Activated CD4-positive, CD25-positive, alpha-beta regulatory T cell treated with anti-CD3 and anti-CD28 coated beads, Interleukin-2, amount 50 U/mL, for 72 hours (primary cell): Measurements from ENCODE around the gene MYH14.

Experiments used
- DNase-seq: peaks from one replicate; pipeline ENCODE4 v3.0.0; 2021

Gene MYH14

DNA sequence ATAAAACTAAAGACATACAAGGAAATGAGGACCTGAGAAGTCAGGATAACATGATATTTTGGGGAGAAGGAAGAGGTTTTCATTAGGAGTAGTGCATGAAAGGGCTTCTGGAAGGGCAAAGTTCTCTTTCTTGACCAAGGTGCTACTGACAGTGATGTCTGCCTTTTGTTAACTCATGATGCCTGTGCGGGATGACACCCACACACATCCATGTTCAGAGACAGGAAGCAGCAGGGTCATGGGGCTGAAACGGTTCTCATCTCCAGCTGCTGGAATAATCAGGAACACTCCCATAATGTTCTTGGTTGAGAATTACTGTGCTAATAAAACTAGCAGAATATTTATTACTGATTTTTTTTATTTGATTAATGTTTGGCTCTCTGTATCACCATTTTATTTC, 96.6 kb downstream of the MYH14 start:
- no peak for DNase-seq

DNA sequence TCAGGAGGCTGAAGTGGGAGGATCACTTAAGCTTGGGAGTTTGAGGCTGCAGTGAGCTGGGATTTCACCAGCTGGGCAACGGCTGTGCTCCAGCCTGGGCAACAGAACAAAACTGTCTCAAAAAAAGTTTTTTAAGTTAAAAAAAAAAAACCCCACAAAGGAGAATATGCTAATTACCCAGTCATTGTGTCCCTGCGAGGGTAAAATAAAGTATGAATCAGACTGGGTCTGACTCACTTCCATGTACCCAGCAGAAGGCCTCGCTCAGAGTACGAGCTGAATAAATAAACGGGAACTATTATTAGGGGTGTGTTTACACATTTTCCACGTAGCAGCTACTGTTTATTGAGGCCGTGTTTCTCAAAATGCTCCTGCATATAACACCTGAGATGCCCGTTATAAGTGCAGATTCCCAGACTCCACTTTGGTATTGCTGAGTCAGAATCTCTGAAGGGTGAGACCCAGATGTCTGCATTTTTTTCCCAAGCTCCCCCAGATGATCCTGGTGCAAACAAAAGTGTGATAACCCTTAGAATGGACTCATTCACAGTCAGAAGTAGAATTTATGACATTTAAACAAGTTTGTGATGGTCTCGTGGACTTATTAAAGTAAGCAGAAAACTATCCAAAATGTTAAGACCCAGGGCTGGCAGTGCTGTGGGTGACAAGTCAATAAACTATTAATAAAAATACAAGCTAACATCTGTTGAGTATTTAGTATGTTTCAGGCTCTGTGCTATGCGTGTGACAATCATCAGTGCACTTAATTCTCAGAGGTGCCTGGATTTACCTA, 97.6 kb downstream of the MYH14 start:
- no peak for DNase-seq

- no peak for DNase-seq
Measured at GRCh38 chr19:50301607-50301971, 98.2 kb downstream of the MYH14 start.

DNA sequence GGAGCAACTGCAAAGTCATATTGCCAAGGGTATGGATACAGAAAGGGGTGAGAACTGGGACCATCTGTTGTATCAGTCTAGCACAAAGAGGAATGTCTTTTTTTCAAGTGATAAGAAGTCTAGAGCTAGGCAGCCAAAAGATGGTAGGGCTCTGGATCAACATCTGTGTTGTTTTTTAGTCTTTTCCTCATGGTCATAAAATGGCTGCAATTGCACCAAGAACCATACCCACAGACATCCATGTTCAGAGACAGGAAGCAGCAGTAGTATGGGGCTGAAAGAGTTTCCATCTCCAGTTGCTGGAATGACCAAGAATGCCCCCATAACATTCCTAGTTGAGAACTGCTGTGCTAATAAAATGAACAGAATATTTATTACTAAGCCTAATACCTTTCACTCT, 100.1 kb downstream of the MYH14 start:
- no peak for DNase-seq

DNA sequence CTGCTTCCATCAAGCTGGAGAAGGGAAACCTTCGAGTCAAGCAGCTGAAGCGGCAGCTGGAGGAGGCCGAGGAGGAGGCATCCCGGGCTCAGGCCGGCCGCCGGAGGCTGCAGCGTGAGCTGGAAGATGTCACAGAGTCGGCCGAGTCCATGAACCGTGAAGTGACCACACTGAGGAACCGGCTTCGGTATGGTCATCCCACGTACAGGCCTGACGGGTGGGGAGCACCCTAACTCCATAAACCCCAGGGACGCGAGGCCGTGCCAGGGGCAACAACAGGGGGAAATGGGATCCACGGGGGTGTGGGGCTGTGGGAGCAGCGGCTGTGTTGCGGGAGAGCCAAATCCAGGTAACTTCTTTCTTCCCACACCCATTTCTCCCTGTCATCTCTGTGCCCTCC, 105.6 kb downstream of the MYH14 start:
- DNase-seq = no peak

DNA sequence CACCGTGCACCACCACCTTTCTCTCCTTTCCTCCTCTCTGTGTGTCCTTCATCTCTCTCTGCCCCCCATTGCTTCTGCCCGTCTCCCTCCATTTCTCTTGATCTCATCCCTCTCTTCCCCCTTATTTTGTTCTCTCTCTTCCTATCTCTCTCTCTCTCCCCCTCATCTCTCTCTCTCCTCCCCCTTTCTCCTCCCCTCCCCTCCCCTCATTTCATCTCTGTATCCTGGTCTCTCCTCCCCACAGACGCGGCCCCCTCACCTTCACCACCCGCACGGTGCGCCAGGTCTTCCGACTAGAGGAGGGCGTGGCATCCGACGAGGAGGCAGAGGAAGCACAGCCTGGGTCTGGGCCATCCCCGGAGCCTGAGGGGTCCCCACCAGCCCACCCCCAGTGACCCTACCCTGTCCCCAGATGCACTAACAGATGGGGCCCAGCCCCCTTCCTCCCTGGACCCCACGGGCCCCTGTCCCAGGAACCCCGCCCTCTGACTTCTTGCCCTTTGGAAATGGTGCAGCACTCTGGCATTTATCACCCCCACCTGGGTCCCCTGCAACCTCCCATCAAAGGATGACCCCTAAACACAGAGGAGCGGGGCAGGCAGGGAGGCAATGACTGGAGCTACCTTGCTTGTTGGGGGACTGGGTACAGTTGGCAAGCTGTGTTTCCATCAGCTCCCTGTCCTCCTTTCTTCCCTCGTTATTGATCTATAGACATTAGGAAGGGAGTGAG, 106.1 kb downstream of the MYH14 start:
- no peak for DNase-seq

- no peak for DNase-seq
Measured at GRCh38 chr19:50310759-50311465, 107.5 kb downstream of the MYH14 start.

- no peak for DNase-seq
Measured at GRCh38 chr19:50311723-50312635, 108.6 kb downstream of the MYH14 start.

DNA sequence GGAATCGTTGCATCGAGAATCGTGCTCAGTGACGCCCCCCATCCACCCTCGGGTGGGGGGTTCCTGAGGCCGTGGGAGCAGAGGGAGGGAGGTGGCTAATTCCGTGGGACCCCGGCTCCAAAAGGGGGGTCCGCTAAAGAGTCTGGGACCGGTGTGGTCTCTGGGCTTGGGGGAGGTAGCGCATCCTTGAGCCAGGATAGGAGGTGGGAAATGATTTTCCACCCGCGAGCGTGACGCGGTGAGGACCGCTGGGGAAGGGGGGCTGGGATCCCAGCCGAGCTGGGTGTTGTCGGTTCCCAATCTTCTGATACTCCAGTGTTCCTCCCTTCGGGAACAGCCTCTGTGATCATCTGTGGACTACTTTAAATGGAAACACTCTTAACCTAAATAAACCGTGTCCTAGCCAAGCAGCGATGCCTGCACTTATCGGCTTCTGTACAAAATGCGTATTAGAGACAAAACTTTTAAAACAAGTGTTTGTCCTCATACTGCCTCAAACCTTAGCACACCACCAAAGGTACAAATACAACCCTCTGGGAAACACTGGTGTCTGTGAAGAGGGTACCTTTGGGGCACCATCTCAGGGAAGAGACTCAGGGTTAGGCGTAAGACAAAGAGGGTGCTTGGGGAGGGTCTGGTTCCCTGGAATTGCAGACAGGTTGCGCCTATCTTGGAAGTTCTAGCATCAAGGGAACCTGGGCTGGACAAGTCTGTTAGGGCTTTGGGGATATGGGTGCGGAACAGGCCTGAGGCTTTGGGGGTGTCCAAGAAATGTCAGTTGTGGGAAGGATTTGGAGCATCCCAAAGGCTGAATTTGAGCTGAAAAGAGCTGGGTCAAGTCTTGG, 109.8 kb downstream of the MYH14 start:
- DNase-seq = no peak

DNA sequence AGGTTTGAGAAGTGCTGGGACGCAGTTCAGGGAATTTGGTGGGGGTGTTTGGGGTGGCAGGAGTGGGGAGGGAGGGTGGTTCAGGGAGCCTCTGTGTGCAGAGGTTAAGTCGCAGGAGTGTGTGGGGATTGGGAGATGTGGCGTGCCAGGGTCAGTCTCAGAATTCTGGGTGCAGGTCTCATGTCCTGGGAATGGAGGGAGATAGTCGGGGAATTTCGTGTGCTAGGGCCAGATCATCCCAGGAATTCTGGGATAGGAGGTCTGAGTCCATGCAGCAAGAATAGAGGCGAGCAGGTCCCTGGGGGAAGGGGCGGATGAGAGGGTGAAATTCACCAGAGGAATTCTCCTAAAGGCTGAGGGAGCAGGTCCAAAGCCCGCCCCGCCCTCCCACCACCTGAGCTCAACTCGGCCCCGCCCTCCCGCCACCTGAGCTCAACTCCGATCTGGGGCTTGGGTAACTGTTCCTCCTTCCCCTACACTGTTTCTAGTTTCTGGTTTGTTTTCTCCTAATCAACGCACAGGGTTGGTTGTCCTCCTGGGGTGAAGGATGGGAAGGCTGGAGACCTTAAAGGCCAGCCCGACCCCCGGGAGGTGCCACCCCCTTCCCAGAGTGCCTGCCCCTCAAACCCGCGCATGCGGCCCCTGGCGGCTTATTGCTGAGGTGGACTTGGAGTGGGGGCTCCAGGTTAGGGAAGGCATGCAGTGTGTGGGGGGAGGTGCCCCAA, 110.6 kb downstream of the MYH14 start:
- DNase-seq = no peak

DNA sequence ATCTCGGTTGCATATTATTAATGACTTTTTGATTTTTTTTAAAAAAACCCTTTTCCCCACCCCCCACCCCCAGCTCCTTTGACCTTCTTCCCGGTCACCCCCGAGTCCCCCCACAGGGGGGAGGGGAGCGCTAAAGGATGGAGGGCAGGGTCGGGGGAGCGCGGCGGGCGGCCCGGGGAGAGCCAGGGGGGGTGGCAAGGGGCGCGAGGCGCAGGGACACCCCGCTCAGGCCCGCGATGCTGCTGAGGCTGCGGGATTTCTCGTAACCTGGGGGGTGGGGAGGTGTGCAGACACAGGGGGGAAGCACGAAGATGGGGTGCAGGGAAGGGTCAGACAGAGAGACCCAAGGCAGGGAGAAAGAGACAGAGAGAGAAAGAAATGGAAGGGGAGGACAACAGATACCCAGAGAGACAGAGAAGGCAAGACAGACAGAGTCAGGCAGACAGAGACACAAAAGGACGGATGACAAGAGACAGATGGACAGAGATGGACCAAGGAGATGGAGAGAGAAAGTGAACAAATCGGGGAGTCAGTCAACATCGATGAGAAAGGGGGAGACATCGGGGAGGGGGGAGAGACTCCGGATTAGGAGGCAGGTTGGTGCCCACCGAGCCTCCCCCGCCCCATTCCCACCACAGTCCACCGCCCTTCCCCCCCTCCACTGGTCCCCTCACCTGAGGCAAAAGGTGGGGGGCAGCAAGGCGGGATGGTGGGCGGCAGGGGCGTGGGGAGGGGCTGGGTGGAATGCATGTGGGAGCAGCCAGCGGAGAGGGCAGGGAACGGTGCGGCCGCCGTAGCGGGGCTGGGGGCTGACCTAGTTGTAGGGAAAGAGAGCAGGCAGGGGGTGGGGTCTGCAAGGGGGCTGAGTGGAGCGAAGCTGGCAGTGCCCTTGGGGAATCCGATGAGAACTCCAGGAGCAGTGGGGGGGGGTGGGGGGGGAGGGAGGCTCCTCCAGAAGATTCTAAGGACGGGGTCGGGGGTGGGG, 111.6 kb downstream of the MYH14 start:
- no peak for DNase-seq

DNA sequence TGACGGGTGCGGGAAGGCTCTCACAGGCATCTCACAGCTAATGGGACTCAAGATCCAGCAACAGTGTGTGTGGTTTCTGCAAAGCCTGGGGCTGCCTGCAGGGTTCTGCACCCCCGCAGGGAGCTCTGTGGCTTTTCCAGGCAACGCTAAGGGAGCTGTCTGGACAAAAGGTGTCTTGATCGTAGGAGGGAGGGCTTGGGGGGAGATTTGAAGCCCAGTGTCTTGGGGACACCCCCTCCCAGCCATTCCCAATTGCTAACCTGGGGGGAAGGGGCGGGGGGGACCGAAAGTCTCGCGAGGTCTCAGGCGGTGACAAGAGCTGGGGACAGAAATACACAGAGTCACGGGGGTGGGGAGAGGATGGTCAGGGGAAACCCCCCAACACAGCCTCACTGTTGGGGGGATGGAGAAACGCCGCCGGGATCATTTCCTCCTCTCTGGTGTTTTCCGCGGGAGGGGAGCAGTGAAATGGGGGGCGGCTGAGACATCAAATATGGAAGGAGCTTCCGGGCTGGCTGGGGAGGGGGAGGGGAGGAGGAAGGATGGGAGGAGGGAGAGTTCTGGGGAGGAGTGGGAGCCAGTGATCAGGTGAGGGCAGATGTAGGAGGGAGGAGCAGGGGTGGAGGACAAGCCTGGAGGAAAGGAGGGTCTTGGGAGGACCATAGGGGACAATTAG, 112.5 kb downstream of the MYH14 start:
- no peak for DNase-seq

- DNase-seq = no peak
Measured at GRCh38 chr19:50317115-50317514, 113.7 kb downstream of the MYH14 start.

- DNase-seq = no peak
Measured at GRCh38 chr19:50318438-50318837, 115.0 kb downstream of the MYH14 start.

DNA sequence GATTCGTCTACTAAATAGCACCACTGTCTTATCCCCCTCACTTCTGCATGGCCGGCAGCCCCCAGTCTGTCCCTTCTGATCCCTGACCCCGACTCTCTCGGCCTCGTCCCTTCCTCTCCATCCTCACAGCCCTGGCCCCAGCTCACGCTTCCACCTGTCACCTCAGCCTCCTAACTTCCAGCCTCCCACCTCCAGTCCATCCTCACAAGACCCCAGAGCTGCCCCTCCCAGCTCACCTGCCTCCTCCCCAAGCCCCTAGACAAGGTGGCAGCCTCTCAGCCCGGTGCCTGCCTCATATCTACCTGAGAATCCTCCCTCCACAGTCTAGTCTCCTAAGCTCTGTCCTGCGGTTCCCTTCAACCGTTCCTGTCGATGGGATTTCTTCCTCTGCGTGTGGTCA, 115.7 kb downstream of the MYH14 start:
- no peak for DNase-seq

- no peak for DNase-seq
Measured at GRCh38 chr19:50320051-50320450, 116.6 kb downstream of the MYH14 start.

GRCh38 chr19:50320596-50320995, 117.2 kb downstream of the MYH14 start:
- DNase-seq = no peak

DNA sequence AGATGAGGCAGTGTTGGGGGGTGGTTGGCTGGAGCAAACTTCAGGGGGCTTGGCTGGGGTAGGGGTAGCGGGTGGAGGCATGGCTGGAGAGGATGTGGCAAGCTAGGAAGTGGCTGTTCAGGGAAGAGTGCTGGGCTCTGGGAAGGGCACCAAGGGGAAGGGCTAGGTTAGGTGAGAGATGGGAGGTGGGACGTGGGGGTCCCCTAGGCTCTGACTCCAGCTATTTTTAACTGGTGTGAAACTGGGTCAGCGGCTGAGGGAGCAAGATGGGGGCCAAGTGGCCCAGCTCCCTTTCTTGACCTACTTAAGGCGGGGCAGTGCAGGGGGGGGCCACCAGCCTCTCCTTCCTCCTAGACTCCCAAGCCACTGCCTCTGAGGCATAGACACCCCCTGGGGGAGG, 118.4 kb downstream of the MYH14 start:
- DNase-seq = no peak

DNA sequence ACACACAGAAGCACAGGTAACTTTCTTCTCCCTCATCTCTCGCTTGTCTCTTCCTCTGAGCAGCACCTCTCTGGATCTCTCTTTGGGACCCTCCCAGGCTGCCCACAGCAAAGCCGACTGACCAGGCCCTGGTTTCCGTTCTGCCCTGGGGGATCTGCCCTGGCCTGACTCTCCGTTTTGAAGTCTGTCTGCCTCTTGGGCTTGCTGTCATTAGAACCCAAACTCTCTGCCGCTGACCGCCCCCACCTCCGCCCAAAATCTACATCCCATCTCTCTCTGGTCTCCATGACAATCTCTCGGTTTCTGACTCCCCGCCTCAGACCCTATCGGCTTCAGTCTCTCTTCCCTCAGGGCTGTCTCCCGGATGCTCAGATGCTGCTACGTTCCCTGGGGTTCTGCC, 118.8 kb downstream of the MYH14 start:
- no peak for DNase-seq
